GM18858 (cell line): ENCODE results near the gene SLC12A7.
"Not testable (repeated sequence)": the region's sequence is repeated elsewhere in the genome, so short reads cannot be mapped to it uniquely, and the experiment has no call there.

Source experiments
- ATAC-seq: cut with Tn5 transposase; IDR thresholded peaks from one replicate; pipeline ENCODE4 v1.9.1; 2021; ENCODE audit not compliant: unreplicated experiment

Gene SLC12A7

GRCh38 chr5:1011741-1012312 is 100.0 kb downstream of the SLC12A7 start:
- no peak for ATAC-seq

DNA sequence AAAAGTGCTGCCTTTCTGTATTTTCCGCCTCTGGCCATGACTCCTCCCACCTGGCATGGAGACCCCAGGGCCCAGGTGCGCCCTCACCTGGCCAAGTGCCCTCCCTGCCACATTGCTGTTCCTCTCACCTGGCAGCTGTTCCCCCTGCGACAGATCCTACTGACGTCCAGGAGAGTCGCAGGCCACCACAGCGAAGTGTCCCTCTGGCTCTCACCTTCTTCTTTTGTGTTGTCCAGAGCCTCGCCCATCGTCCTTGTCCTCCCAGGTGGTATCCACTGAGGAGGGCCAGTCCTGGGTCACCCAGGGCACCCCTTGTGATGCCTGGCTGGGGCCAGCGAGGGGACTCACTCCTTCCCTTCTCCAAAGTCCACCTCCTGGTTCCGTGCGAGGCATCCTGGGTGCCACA is 100.6 kb downstream of the SLC12A7 start:
- ATAC-seq: no peak

DNA sequence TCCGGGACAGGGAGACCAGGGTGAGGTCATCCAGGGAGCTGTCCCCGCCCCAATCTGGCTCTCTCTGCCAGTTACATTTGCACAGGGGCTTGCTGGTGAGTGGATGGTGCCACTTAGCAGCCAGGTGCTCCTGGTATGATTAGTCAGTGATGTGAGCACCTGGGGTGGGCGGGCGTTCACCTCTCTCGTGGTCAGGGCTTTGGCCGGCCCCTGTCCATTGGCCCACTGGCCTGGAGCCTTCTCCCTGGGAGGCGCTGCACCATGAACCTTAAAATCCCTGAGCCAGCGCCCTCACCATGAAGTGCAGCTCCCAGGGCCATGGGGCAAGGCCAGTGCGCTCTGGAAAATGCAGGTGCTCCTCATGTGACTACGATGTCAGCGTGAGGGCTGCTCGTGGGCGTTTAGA is 101.2 kb downstream of the SLC12A7 start:
- ATAC-seq: no peak

DNA sequence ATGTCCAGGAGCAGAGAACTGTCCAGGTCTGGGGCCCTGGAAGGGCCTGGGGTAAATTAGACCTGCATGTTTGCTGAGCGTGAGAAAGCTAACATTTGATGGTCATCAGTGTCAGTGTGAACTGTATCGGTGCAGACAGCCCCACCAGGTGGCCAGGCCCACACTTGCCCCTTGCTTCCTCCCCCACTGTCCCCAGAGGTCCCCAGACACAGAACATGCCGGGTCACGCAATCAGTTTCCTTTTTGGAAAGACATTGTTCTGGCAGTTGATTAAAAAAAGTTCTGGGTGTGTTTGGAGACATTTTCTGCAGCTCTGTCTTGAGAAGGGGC is 101.7 kb downstream of the SLC12A7 start:
- no peak for ATAC-seq

GRCh38 chr5:1009359-1010180 is 102.3 kb downstream of the SLC12A7 start:
- no peak for ATAC-seq

DNA sequence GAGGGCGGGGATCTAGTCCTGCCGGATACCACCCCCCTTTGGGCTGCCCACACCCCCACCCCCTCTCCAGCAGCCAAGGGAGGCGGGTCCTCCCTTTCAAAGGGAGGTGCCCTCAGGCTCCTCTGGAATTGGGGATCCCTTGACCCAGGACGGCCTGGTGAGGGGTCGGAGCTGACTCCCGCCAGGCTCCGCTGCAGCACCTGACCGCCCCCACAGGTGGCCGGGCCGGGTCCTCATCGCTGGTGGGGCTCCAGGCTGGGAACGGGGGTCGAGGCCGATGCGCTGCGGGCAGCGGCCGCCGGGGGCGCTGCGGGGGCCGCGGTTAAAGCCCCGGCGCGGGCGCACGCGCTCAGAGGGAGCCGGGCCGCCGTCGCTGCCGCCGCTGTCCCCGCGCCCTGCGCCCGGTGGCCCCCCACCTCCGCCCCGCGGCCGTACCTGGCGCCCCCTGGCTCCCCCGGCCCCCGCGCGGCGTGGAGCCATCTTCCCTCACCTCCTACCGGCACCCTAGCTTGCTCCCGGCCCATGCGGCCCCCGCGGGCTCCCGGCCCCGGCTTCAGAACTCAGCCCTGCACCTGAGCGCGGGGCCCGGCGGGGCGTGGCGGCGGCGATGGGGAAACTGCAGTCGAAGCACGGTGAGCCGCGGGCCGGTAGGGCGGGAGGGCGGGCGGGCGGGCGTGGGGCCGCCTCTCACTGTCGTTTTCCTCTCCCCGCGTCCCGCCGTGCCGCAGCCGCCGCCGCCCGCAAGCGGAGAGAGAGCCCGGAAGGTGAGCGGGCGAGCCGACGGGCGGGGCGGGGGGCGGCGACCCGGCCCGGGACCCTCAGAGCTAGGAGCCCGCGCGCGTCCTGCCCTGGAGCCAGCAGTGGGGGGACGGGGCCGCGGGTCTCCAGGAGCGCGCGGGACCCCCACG is 103.2 kb downstream of the SLC12A7 start, which contains the start of gene NKD2:
NKD2 (plus strand) TSS at position 352 of the 908 bp plus-strand sequence; CDS start at position 608, 256 bp downstream.
- no peak for ATAC-seq

DNA sequence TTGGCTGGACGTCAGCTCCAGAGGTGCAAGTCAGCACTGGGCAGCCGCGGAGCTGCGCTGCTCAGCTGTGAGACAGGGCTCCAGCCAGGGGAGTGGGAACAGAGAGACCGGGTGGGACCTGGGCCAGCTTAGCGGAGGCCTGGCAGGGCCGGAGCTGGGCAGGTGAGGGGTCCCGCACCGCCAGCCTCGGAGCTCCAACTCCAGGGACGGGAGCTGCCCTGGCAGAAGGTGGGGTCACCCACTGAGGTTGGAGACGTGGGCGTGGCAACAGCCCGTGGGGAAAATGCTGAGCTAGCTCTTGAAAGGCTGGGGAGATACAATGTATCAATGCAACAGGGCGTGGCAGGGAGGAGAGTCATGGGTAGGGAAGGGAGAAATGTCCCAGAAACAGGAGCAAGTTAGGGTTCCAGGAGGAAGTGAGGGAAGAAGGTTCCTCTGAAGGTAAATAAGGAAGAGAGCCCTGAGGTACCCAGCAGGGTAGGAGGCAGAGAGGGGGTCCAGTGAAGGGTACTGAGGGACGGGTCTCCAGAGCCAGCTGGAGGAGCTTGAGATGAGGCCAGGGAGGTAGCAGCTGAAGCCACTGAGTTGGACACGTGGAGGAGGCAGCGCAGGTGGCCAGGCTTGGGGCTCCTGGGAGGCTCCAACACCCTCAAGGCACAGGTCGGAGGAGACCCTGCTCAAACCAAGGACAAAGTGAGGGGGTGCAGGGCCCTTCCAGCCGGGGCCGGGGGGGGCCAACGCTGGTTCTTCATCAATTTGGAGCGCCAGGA is 104.0 kb downstream of the SLC12A7 start:
- no peak for ATAC-seq

GRCh38 chr5:1007221-1007680 is 104.6 kb downstream of the SLC12A7 start:
- no peak for ATAC-seq

DNA sequence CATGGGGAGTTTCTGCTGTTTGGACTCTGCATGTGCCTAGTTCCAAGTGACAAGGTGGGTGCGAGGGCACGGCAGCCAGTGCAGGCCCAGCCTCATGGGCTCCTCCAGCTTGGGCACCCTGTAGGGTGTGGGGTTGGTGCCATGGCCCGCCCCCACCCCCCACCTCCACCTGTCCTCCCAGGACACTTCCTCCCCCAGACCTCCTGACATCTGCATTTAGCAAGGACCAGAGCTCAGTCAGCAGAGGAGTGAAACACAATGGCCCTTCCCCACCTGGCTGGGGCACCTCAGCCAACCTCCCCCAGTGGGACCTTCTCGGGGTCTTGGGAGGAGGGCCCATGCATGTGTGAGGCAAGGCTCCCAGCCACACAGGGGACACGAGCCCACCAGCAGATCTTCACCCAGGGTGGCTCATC is 105.2 kb downstream of the SLC12A7 start:
- no peak for ATAC-seq

DNA sequence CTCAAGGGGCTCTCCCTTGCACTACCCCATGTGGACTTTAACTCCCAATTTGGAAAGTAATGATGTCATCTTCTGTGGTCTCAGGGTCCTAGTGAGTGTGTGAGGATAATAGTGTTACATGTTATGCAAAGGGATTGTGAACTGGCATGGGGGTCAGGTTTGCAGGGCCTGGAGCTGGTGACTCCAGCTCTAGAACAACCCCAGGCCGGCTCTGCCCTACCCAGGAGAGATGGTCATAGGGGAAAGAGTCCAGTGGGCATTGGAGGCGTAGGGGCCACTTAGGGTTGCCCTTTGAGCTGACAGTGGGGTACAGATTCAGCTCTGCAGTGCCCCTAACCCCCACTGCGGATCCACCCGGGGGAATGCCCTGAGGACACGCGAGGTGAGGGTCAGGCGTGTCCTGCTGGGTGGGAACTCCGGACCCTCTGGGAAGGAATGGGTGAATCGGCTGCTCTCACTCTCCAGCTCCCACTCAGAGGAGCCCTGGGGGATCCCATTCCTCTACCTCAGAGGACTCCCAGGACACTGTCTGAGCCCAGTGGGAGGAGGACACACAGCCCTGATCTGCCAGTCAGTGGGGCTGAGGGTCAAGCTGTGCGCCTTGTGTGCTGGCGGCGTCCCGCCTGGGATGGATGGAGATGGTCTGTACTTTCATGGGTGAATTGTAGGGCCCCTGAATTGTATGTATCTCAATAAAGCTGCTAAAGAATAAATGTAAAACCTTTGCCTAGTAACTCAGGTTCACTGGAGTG is 105.8 kb downstream of the SLC12A7 start:
- ATAC-seq: no peak

DNA sequence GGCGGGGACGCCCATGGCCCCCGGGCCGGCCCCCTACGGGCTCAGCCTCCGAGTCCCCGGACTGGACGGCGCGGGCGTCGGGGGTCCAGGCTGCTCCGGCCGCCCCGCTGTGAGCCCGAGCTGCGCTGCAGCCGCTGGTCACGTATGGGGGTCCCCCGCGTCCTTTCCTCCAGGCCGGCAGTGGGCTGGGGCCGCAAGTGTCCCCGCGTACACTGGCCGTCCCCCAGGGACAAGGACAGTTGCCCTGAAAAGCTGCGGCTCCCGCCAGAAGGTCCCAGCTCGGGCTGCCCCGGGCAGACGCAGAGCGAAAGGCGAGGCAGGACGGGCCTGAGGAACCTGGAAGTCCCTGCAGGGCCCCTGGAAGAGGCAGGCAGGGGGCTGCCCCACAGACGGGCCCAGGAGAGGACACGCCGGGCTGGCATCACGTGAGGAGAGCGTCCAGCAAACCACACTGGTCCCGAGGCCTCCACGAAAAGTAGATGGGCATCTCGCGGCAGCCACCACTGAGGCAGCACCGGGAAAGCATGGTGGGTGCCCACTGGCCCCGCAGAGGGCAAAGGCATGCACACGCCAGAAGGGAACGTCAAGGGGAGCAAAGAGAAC is 106.5 kb downstream of the SLC12A7 start:
- no peak for ATAC-seq

DNA sequence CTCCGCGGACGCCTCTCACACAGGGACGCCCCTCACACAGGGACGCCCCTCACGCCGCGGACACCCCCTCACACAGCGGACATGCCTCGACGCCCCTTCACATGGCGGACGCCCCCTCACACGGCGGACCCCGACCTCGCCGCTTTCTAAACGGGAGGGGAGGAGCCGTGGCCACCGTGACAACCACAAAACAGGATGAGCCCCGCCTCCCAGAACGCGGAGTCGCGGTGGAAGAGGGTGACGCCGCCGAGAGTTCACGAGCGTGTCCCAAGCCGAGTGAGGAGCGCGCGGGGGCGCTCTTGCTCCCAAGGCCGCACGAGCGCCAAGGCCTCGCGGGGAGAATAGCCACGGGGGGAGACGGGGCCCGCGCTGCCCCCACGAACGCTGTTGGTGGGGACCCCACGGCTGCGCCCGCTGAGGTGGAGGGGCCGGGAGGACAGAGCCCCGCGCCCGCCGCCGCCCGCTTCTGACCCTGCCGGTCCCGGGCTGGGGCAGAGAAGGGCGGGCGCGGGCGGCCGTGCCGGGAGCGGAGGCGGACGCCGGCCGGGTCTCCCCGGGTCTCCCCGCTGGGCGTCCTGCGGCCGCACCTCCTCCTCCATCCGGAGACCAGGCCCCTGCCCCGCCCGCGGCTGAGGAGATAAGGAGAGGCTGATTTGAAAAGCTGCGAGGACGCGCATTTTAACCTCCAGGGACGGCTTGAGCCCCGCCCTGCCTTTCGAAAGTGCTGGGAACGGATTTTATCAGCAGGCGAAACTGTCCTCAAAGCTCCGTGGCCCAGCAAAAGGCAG is 107.2 kb downstream of the SLC12A7 start:
- no peak for ATAC-seq

GRCh38 chr5:1003296-1003937 is 108.4 kb downstream of the SLC12A7 start:
- no peak for ATAC-seq

- ATAC-seq: no peak
These were observed 109.0 kb downstream of the SLC12A7 start for GRCh38 chr5:1002836-1003235.

GRCh38 chr5:1002271-1002546 is 109.7 kb downstream of the SLC12A7 start:
- ATAC-seq: no peak

GRCh38 chr5:1001406-1002270 is 110.2 kb downstream of the SLC12A7 start:
- ATAC-seq: no peak

GRCh38 chr5:1000831-1001230 is 111.0 kb downstream of the SLC12A7 start:
- not testable (repeated sequence) for ATAC-seq
